HS-5 (cell line): ENCODE data around the gene CSGALNACT2.
"Not testable (repeated sequence)": the region's sequence is repeated elsewhere in the genome, so short reads cannot be mapped to it uniquely, and the experiment has no call there.

ENCODE experiments used
- DNase-seq: peaks from one replicate; pipeline ENCODE4 v3.0.0-alpha.2; 2012; ENCODE audit warnings: low read depth

The CSGALNACT2 gene

GRCh38 chr10:43138021-43138756 is at the start of gene CSGALNACT2:
Gene CSGALNACT2 (plus strand): TSS chr10:43138445. CDS start chr10:43155150, 16,705 bp downstream.
- DNase-seq: peak; percentile 64

- DNase-seq: no peak
These were observed 48.7 kb upstream of the CSGALNACT2 start for GRCh38 chr10:43089519-43089918.

- DNase-seq: no peak
These were observed 48.1 kb upstream of the CSGALNACT2 start for GRCh38 chr10:43090188-43090587.

- DNase-seq: no peak
These were observed 47.6 kb upstream of the CSGALNACT2 start for GRCh38 chr10:43090664-43091063.

GRCh38 chr10:43091846-43092245 is 46.4 kb upstream of the CSGALNACT2 start:
- no peak for DNase-seq

GRCh38 chr10:43093423-43094076 is 44.7 kb upstream of the CSGALNACT2 start:
- DNase-seq: no peak

GRCh38 chr10:43094085-43094484 is 44.2 kb upstream of the CSGALNACT2 start:
- DNase-seq: no peak

- not testable (repeated sequence) for DNase-seq
These were observed 38.9 kb upstream of the CSGALNACT2 start for GRCh38 chr10:43099339-43099738.

- DNase-seq: no peak
These were observed 38.3 kb upstream of the CSGALNACT2 start for GRCh38 chr10:43099928-43100327.

GRCh38 chr10:43100366-43100765 is 37.9 kb upstream of the CSGALNACT2 start:
- no peak for DNase-seq

GRCh38 chr10:43102063-43102828 is 36.0 kb upstream of the CSGALNACT2 start:
- no peak for DNase-seq

- DNase-seq: peak; percentile 53
These were observed 32.9 kb upstream of the CSGALNACT2 start for GRCh38 chr10:43105102-43105955.

- no peak for DNase-seq
These were observed 32.4 kb upstream of the CSGALNACT2 start for GRCh38 chr10:43105956-43106229.

- no peak for DNase-seq
These were observed 31.8 kb upstream of the CSGALNACT2 start for GRCh38 chr10:43106256-43107091.

- DNase-seq: no peak
These were observed 29.3 kb upstream of the CSGALNACT2 start for GRCh38 chr10:43108951-43109350.

- DNase-seq: no peak
These were observed 28.5 kb upstream of the CSGALNACT2 start for GRCh38 chr10:43109671-43110249.

- DNase-seq: no peak
These were observed 27.7 kb upstream of the CSGALNACT2 start for GRCh38 chr10:43110338-43111071.

GRCh38 chr10:43111101-43111500 is 27.1 kb upstream of the CSGALNACT2 start:
- DNase-seq: no peak

- no peak for DNase-seq
These were observed 26.2 kb upstream of the CSGALNACT2 start for GRCh38 chr10:43111921-43112607.

GRCh38 chr10:43112608-43112961 is 25.7 kb upstream of the CSGALNACT2 start:
- DNase-seq: no peak
